VCaP (cell line): ENCODE results near the gene CTIF.

ENCODE experiments used
- H3K27ac ChIP-seq: fragments of 450-650 bp; 2 replicates; pipeline ENCODE4 v1.5.1; 2017
- TF ChIP-seq, protein P1 (sequence below): fragments of 450-650 bp; conservative IDR thresholded peaks from 2 replicates; pipeline ENCODE4 v1.5.1; 2017; ENCODE audit warnings: mild to moderate bottlenecking, moderate library complexity

Gene CTIF

DNA sequence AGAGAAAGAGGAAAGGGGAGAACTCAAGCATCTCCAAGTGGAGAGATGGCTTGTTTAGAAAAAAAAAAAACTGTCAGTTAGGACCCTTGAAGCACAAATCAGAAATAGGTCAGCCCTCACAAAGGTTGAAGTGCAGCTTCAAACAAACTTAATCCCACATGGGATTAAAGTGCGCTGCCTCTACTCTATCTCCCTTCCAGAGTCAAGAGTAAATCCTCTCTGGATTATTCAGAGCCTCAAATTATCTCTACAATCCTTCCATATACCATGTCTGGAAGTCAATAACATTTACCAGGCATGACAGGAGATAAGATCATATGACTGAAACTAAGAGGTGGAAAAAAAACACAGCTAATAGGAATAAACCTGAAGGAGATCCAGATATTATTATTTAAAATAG, 342.1 kb downstream of the CTIF start:
- TF ChIP-seq, protein P1, sequence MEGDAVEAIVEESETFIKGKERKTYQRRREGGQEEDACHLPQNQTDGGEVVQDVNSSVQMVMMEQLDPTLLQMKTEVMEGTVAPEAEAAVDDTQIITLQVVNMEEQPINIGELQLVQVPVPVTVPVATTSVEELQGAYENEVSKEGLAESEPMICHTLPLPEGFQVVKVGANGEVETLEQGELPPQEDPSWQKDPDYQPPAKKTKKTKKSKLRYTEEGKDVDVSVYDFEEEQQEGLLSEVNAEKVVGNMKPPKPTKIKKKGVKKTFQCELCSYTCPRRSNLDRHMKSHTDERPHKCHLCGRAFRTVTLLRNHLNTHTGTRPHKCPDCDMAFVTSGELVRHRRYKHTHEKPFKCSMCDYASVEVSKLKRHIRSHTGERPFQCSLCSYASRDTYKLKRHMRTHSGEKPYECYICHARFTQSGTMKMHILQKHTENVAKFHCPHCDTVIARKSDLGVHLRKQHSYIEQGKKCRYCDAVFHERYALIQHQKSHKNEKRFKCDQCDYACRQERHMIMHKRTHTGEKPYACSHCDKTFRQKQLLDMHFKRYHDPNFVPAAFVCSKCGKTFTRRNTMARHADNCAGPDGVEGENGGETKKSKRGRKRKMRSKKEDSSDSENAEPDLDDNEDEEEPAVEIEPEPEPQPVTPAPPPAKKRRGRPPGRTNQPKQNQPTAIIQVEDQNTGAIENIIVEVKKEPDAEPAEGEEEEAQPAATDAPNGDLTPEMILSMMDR: no peak
- H3K27ac ChIP-seq: no peak overlapping the region

DNA sequence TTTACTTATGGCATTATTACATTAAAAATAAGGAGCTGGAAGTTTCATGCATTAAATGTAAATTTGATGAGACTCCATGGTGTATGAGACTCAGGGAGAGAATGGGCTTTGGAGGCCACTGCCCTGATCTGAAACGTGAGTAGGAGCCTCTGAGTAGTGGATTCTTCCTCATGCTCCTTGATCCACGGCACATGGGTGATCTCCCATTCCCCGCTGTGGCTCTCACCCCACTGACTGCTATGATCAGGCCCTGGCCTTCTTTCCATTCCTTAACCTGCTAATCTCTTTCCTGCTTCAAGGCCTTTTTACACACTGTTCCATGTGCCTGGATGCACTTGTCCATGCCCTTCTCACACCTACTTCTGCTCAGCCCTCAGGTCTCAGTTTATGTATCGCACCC, 343.5 kb downstream of the CTIF start:
- H3K27ac ChIP-seq: no peak overlapping the region
- TF ChIP-seq, protein P1: no peak

DNA sequence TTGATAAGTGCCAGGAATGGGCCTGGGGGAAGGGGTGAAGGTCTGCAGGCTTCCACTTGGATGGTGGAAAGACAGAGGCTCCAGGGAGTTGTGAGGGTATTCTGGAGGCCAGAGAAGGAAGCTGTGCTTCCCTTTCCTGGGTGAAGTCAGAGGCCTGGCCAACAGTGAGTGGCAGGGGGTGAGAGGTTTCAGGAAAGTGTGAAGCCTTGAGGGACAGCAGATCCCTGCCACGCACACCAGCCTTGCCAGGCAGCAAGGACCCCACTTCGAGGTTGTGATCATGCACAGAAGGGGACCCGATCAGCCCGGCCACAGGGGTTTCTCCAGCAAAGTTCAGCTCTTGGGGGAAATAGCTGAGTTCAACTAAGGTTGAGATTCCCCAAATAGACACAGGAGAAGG, 345.5 kb downstream of the CTIF start:
- TF ChIP-seq, protein P1: no peak
- H3K27ac ChIP-seq: no peak overlapping the region

DNA sequence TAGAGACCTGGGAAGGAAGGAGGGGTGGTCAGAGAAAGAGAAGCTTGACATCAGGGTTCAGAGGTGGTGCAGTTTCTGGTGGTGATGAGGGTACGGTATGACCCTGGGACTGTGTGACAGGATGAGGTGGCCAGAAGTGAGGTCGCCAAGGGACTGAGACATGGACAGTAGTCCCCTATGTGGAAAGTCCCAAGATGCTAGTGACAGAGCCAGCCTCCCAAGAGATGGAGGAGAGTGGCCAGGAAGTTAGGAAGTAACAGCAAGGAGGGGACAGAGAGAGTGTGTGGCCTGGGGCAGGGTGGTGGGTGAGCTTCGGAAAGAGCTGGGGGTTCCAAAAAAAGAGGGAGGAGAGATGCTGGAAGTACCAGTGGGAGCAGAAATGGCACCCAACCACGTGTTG, 345.9 kb downstream of the CTIF start:
- TF ChIP-seq, protein P1: no peak
- no peak overlapping the region for H3K27ac ChIP-seq

DNA sequence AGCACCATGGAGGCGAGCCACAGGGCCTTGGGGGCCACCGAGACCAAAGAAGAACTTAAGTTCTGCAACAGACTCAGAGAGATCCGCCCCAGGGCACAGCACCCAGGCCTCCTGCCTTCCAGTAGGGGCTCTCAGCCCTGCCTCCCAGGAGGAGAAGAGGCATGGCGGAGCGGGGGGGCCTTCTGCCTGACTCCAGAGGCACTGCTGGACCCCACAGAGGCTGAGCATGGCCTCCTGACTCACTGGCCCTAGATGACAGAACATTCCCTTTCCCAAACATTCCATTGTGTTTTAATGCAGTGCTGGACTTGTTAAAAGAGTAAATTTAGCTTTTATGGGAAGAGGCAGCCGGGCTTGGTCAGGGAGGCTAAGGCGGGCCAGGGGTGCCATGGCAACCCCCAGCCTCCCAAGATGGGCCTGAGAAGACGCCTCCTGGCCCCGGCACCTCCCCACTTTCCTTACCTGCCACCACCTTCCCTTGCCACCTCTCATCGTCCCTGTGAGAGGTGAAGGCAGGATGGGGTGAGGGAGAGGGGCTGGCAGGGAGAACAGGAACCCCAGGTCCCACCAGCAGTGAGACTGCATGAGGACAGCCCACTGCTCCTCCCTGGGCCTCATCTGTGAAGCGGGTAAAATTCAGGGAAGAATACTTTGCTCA, 346.6 kb downstream of the CTIF start:
- TF ChIP-seq, protein P1: no peak
- no peak overlapping the region for H3K27ac ChIP-seq

DNA sequence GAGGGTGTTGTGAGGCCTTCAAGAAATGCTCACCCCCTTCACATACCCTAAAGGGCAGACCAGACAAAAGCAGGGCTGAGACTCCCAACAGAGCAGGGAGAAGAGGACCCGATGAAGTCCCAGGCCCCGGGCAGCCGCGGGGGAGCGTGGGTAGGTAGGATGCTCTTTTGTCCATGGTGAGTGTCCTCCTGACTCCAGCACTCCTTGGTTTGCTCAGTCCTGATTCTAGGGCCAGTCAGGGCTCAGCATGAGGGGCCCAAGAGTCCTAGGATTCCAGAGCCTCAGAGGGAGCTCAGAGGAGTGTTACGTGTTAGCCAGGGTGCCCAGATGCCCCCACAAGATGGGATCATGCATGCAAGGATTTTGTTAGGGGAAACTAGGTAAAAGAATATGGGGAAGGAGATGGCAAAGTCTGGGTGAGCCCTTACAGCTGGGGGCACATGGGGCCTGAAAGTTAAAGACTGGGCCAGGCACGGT, 347.1 kb downstream of the CTIF start:
- TF ChIP-seq, protein P1: no peak
- no peak overlapping the region for H3K27ac ChIP-seq

DNA sequence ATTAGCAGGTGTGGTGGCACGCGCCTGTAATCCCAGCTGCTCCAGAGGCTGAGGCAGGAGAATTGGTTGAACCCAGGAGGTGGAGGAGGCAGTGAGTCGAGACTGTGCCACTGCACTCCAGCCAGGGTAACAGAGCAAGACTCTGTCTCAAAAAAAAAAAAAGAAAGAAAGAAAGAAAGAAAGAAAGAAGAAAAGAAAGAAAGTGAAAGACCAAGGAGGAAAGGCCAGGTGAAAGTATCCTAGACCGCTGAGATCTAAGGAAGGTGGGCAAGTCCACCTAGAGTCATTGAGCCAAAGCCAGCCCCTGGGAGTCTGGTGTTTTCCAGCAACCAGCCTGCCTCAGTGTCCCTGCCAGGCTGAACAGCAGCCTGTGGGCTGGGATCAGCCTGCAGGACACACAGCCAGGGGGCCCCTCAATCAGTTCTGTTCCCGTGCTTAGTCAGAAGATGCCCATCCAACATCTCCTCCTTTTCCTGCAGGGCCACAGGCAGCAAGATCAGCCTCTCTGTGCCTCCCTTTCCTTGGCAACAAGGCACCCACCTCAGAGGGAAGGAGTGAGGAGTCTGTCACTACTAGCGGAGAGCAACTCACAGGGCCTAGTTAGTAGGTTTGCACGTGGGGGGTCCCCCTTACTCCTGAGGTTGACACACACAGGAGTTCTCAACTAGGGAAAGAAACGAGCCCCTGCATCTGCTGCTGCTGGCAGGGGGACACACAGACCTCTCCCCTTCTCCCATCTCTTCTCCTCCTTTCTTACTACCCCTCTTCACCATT, 347.9 kb downstream of the CTIF start:
- no peak overlapping the region for H3K27ac ChIP-seq
- TF ChIP-seq, protein P1: no peak
